Upper lobe of right lung (tissue), 1 donor: Measurements from ENCODE around the gene BRIP1. TPM values are rescaled to one million over a fixed set of nuclear protein-coding genes. Genes with fewer than 3 reads are reported as not detected.
A peak's percentile ranks its signal among the peaks of the same experiment; 100 is the strongest.

Experiments used
- ATAC-seq: fragments of 200-7000 bp; cut with Tn5 transposase; one replicate; pipeline ENCODE4 v1.9.1; 2020; ENCODE audit warnings: mild to moderate bottlenecking, moderate library complexity
- DNase-seq: peaks from one replicate; pipeline ENCODE4 v3.0.0-alpha.2; 2020
- H3K27ac ChIP-seq: fragments of 200-600 bp; one replicate; pipeline ENCODE4 v1.8.0; 2022
- H3K27me3 ChIP-seq: fragments of 200-600 bp; one replicate; pipeline ENCODE4 v1.8.0; 2022; ENCODE audit warnings: mild to moderate bottlenecking
- H3K36me3 ChIP-seq: fragments of 200-600 bp; one replicate; pipeline ENCODE4 v1.8.0; 2022
- H3K4me1 ChIP-seq: fragments of 200-600 bp; one replicate; pipeline ENCODE4 v1.8.0; 2022
- H3K4me3 ChIP-seq: fragments of 200-600 bp; one replicate; pipeline ENCODE4 v1.8.0; 2022; ENCODE audit warnings: mild to moderate bottlenecking
- H3K9me3 ChIP-seq: fragments of 200-600 bp; one replicate; pipeline ENCODE4 v1.8.0; 2022
- intact Hi-C: fragments of 100-400 bp; cut with DNase I; formaldehyde crosslinking; loops from one replicate; pipeline ENCODE4 v1.11.0; 2022
- total RNA-seq: library from RNA; stranded (reverse); fragmentation: NEBNext Ultra II Directional; extraction: Animal tissue kit (Norgen Biotek cat#: 25700); gene quantifications from one replicate; pipeline ENCODE4 v1.2.1, GENCODE V29; 2021
- TF ChIP-seq, protein P1 (sequence below): fragments of 200-600 bp; IDR thresholded peaks from one replicate; pipeline ENCODE4 v1.8.0; 2022; ENCODE audit warnings: antibody characterized with exemption
- donor health status: DM: no; HTN: yes; CAD: no; lungs with severe emphysema.

The BRIP1 gene
- total RNA-seq, 1 donor from 2014 or later: 0.26 TPM

DNA sequence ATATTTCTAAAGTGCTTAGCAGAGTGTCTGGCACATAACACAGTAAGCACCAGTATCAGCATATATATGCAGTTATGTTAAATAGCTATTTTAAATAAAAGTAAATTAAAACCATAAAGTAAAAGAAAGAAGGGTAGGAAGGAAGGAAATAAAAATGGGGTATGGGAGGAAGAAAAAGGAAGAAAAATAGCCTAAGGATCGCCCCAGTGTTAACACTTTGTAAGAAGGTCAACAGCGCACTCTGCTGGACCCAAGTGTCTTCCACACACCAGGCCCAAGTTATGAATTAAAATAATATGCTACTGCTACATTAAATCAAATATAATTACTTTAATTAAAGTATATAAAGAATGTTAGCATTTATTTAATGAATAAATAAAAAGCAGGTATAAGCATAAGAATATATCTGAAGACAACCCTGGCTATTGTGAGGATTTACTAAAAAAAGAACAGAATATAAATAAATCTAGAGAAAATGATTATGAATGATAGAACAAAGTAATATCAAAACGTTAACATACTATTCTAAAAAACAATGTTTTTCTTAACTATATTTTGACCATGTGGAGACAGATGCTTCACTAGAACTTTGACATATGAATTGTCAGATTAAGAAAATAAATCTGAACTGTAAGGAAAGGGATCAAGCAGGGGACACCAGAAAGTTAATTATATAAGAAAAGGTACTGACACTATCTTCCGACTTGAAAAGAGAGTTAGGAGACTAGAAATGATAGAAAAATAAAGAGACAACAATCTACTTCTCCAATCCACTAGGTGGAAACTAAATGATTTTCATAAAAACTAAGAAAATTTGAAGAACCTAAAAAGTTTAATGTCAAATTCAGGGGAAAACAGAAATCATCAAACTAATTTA, 25.9 kb downstream of the BRIP1 start:
- Histone ChIP-seq H3K36me3 (no peaks in the 10 kb centered on the region), H3K4me3 (no peak overlapping the region), H3K27ac (no peak overlapping the region), H3K4me1 (no peaks in the 10 kb centered on the region), H3K27me3 (no peaks in the 10 kb centered on the region), H3K9me3 (no peaks in the 10 kb centered on the region)
- TF ChIP-seq, protein P1, sequence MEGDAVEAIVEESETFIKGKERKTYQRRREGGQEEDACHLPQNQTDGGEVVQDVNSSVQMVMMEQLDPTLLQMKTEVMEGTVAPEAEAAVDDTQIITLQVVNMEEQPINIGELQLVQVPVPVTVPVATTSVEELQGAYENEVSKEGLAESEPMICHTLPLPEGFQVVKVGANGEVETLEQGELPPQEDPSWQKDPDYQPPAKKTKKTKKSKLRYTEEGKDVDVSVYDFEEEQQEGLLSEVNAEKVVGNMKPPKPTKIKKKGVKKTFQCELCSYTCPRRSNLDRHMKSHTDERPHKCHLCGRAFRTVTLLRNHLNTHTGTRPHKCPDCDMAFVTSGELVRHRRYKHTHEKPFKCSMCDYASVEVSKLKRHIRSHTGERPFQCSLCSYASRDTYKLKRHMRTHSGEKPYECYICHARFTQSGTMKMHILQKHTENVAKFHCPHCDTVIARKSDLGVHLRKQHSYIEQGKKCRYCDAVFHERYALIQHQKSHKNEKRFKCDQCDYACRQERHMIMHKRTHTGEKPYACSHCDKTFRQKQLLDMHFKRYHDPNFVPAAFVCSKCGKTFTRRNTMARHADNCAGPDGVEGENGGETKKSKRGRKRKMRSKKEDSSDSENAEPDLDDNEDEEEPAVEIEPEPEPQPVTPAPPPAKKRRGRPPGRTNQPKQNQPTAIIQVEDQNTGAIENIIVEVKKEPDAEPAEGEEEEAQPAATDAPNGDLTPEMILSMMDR: peak; percentile 74
- intact Hi-C loops: no loop called here
- DNase-seq (no peak), ATAC-seq (peak; percentile 79)

DNA sequence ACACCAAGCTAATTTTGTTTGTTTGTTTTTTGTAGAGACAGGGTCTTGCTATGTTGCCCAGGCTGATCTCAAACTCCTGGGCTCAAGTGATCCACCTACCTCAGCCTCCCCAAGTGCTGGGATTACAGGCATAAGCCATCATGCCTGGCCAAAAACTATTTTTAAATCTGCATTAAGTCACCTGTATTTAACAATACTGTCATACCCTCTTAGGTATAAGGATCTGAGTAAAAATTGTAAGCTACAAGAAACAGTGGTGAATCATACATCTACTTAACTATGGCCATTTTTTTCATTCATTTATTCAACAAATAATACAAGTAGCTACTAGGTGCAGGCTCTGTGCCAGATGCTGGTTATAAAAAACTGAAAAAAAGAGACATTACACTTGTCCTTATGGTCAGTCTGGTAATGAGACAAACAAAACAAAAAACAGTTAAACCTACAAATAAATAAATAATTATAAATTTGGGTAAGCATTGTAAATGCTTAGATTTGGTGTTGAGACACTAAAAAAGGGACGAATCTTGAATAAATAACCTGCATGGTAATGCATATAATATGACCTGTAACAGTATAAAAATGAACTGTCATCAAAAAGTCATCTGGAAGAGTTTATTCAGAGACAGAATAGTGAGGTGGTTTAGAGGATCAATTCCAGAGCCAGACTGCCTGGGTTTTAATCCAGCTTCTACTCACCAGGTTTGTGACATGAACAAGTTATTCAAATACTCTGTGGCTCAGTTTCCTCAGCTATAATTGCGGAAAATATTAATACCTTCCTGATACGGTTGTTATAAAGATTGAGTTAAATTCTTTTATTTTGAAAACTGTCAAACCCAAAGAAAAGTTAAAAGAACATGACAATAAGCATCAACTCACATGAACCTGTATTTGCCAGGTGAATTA, 26.8 kb downstream of the BRIP1 start:
- no peaks in the 10 kb centered on the region for H3K9me3 ChIP-seq
- TF ChIP-seq, protein P1: no peak
- H3K4me3 ChIP-seq: no peak overlapping the region
- no peaks in the 10 kb centered on the region for H3K36me3 ChIP-seq
- H3K27me3 ChIP-seq: no peaks in the 10 kb centered on the region
- intact Hi-C loops: no loop called here
- no peaks in the 10 kb centered on the region for H3K4me1 ChIP-seq
- no peak for ATAC-seq
- H3K27ac ChIP-seq: no peak overlapping the region
- no peak for DNase-seq

DNA sequence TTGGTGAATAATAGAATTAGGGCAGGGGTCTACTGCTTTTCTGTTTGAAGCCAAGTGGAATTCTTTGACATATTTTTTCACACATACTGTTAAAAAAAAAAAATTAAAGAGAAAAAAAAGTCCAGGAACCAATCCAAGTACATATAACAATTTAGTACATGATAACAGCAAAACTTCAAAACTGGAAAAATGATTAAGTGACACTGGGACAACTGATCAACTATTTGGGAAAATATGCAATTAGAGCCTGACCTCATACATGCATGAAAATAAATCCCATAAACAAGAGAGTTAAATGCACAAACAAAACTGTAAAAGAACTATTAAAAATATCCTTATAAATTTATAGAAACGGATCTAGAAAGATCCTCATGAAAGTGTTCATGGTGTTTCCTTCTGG, 27.7 kb downstream of the BRIP1 start:
- ATAC-seq: no peak
- TF ChIP-seq, protein P1: no peak
- H3K9me3 ChIP-seq: no peaks in the 10 kb centered on the region
- intact Hi-C loops: no loop called here
- no peaks in the 10 kb centered on the region for H3K27me3 ChIP-seq
- H3K4me1 ChIP-seq: no peaks in the 10 kb centered on the region
- no peaks in the 10 kb centered on the region for H3K36me3 ChIP-seq
- DNase-seq: no peak
- no peak overlapping the region for H3K4me3 ChIP-seq
- no peak overlapping the region for H3K27ac ChIP-seq

DNA sequence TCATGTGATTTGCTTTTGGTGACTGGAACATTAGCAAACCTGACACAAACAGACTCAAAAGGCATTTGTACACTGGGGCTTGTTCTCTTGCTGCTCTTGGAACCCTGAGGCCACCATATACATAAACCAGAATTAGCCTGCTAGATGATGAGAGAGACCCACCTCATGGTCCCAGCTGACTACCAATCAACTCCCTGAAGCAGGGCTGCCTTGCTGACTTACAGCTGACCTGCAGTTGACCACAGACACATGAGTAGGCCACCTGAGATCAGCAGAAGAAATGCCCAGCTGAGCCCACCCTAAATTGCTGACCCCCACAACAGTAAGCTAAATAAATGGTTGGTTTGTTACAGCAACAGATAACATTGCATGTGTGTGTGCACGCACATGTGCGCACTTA, 28.7 kb downstream of the BRIP1 start:
- no peaks in the 10 kb centered on the region for H3K4me1 ChIP-seq
- DNase-seq (no peak), ATAC-seq (no peak)
- no peak overlapping the region for H3K27ac ChIP-seq
- intact Hi-C loops: no loop called here
- no peaks in the 10 kb centered on the region for H3K36me3 ChIP-seq
- H3K9me3 ChIP-seq: no peaks in the 10 kb centered on the region
- TF ChIP-seq, protein P1: no peak
- H3K4me3 ChIP-seq: no peak overlapping the region
- no peaks in the 10 kb centered on the region for H3K27me3 ChIP-seq

DNA sequence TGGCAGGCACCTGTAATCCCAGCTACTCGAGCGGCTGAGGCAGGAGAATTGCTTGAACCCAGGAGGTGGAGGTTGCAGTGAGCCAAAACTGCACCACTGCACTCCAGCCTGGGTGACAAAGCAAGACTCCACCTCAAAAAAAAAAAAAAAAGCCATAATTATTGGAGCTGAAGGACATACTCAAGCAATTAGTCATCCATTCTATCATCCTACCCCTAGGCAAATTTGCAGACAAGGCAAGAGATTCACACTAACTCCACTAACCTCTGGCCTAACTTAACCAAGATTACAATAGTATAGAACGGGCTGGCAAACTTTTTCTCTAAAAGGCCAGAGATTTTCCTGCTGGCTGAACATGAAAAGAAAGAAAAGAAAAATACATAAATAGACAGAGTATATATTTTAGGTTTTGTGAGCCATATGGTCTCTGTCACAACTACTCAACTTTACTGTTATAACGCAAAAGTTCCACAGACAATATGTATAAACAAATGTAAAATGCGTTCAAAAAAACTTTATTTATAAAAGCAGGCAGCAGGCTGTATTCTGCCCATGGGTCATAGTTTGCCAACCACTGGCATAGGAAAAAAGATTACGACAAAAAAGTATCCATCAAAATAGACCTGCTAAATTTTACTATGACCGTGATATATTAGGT, 29.7 kb downstream of the BRIP1 start:
- Histone ChIP-seq H3K36me3 (no peaks in the 10 kb centered on the region), H3K4me3 (no peak overlapping the region), H3K4me1 (no peaks in the 10 kb centered on the region), H3K9me3 (no peaks in the 10 kb centered on the region), H3K27ac (no peak overlapping the region), H3K27me3 (no peaks in the 10 kb centered on the region)
- intact Hi-C loops: no loop called here
- DNase-seq (no peak), ATAC-seq (no peak)
- TF ChIP-seq, protein P1: no peak
